Sigmoid colon (tissue), 7 donors: Measurements from ENCODE around the gene CYP4F2. TPM values are rescaled to one million over a fixed set of nuclear protein-coding genes. Genes with fewer than 3 reads are reported as not detected.
"Not testable (repeated sequence)": the region's sequence is repeated elsewhere in the genome, so short reads cannot be mapped to it uniquely, and the experiment has no call there.

Source experiments
- DNase-seq: peaks from one replicate; pipeline ENCODE4 v3.0.0-alpha.2; 2019
- H3K27ac ChIP-seq, 4 donors: fragments of 200-600 bp; sonication (generic); one replicate each; pipeline ENCODE4 v1.5.1; 2016 to 2019; ENCODE audit warnings: mild to moderate bottlenecking in 1 of 4
- H3K27me3 ChIP-seq, 3 donors: fragments of 200-600 bp; sonication (generic); one replicate each; pipeline ENCODE4 v1.5.1; 2019; ENCODE audit warnings: mild to moderate bottlenecking in 1 of 3
- H3K36me3 ChIP-seq, 4 donors: fragments of 200-600 bp; sonication (generic); one replicate each; pipeline ENCODE4 v1.5.1; 2016 to 2019
- H3K4me1 ChIP-seq, 4 donors: fragments of 200-600 bp; sonication (generic); one replicate each; pipeline ENCODE4 v1.5.1; 2017 to 2019
- H3K4me3 ChIP-seq, 4 donors: fragments of 200-600 bp; sonication (generic); one replicate each; pipeline ENCODE4 v1.5.1; 2017 to 2019; ENCODE audit warnings: mild to moderate bottlenecking in 2 of 4, moderate library complexity in 1 of 4
- H3K9me3 ChIP-seq, 4 donors: fragments of 200-600 bp in 3 of 4; sonication (generic) in 3 of 4; one replicate each; pipeline versions ENCODE4 v1.5.1 to v1.6.1; 2013 to 2019
- CTCF ChIP-seq, 4 experiments: fragments of 450-650 bp in 3 of 4; fragments of 200-600 bp in 1 of 4; IDR thresholded peaks; one replicate each; pipeline ENCODE4 v1.5.1; 2016 to 2019; ENCODE audit warnings: antibody characterized with exemption in 4 of 4, mild to moderate bottlenecking in 3 of 4, moderate library complexity in 2 of 4
- EP300 ChIP-seq, 4 donors: sonication (generic); formaldehyde crosslinking; IDR thresholded peaks; one replicate each; pipeline ENCODE4 v1.6.1; 2017; ENCODE audit warnings: antibody characterized with exemption in 4 of 4
- POLR2A ChIP-seq, 2 donors: fragments of 450-650 bp; IDR thresholded peaks; one replicate each; pipeline ENCODE4 v1.6.1; 2016; ENCODE audit warnings: antibody characterized with exemption in 2 of 2, mild to moderate bottlenecking in 2 of 2, moderate library complexity in 2 of 2
- POLR2AphosphoS5 ChIP-seq, 4 donors: sonication (generic); formaldehyde crosslinking; IDR thresholded peaks; one replicate each; pipeline ENCODE4 v1.6.1; 2017; ENCODE audit warnings: antibody characterized with exemption in 4 of 4
- WGBS, 2 donors: extraction: QIAGEN DNeasy Blood & Tissue Kit; methylation state at CpG; one replicate each; pipeline ENCODE4 v1.1.7; 2013; 5-methylcytosine and 5-hydroxymethylcytosine counted together
- intact Hi-C: fragments of 100-400 bp; cut with DNase I; formaldehyde crosslinking; loops from one replicate; pipeline ENCODE4 v1.15.1; 2023
- polyA plus RNA-seq, 3 donors: library from polyadenylated mRNA; stranded (reverse); fragments of 200-250 nt; gene quantifications; one replicate each; pipeline ENCODE4 v1.2.3, GENCODE V29; 2013
- total RNA-seq, 4 donors: library from RNA; depleted of rRNA; stranded (reverse); fragments of >200 nt; gene quantifications; one replicate each; pipeline ENCODE4 v1.1.0, GENCODE V29; 2016
- donor health status: healthy with polysubstance abuse.
- donor health status: Bipolar disorder and iron deficiency.
- donor health status: healthy.

CYP4F2 gene
- total and polyA plus RNA-seq, 7 donors = 1.2 to 2.2 (median 1.8) TPM; not detected in 4

- H3K27ac ChIP-seq = no peak overlapping the region
- no peak overlapping the region for H3K4me3 ChIP-seq
- H3K36me3 ChIP-seq = no peaks in the 10 kb centered on the region
- TF ChIP-seq POLR2A (IDR thresholded peaks at IDR 0.05) = no peak
- no peak for TF ChIP-seq EP300 (IDR thresholded peaks at IDR 0.05)
- no peak for TF ChIP-seq CTCF (IDR thresholded peaks at IDR 0.05)
- no peak for TF ChIP-seq POLR2AphosphoS5 (IDR thresholded peaks at IDR 0.05)
- H3K9me3 ChIP-seq = no peaks in the 10 kb centered on the region
- peaks cover 6 to 35% (median 8%) of the 10 kb centered on the region in 3 donors for H3K27me3 ChIP-seq
- intact Hi-C loops = no loop called here
- H3K4me1 ChIP-seq = peaks cover 0 to 8% (median 0%) of the 10 kb centered on the region in 4 donors
- DNase-seq = no peak
- WGBS, 2 donors = 72 to 98% methylated on average over 2 of the region's 2 CpGs
Observed at GRCh38 chr19:15936950-15937349, 39.1 kb upstream of the CYP4F2 start.

GRCh38 chr19:15936173-15936572, 38.3 kb upstream of the CYP4F2 start:
- WGBS, 2 donors = 83 to 92% methylated on average over 3 of the region's 3 CpGs
- Histone ChIP-seq H3K27me3 (peaks cover 6 to 36% (median 9%) of the 10 kb centered on the region in 3 donors), H3K4me3 (no peak overlapping the region), H3K27ac (no peak overlapping the region), H3K4me1 (peaks cover 0 to 8% (median 0%) of the 10 kb centered on the region in 4 donors), H3K36me3 (no peaks in the 10 kb centered on the region), H3K9me3 (no peaks in the 10 kb centered on the region)
- intact Hi-C loops = no loop called here
- TF ChIP-seq POLR2AphosphoS5 (IDR thresholded peaks at IDR 0.05) = no peak
- no peak for TF ChIP-seq EP300 (IDR thresholded peaks at IDR 0.05)
- no peak for TF ChIP-seq CTCF (IDR thresholded peaks at IDR 0.05)
- no peak for TF ChIP-seq POLR2A (IDR thresholded peaks at IDR 0.05)
- no peak for DNase-seq

DNA sequence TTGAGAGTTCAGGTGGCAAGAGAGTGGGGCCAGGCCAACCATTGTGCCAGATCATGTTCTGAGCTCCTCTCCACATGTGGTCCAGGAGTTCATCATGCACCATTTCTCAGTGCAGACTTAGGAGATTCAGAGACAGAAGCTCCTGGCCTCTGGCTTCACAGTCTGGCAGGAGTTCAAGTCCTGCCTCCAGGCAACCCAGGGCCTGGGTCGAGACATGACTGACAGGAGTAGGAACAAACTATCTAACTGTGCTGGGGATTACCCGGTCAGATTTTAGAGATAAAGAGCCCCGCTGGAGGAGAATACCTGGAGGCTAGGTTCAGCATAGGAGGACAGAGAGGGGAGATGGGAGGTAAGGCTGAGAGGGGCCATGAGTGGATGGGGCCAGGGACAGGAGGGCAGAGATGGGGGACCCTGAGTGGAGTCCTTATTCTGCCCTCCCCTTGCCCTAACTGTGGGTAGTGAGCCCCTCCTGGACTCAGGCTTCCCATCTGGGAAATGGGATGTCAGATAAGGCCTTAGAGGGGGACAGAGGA, 37.4 kb upstream of the CYP4F2 start:
- Histone ChIP-seq H3K27ac (no peak overlapping the region), H3K36me3 (no peaks in the 10 kb centered on the region), H3K9me3 (no peaks in the 10 kb centered on the region), H3K4me1 (peaks cover 0 to 8% (median 0%) of the 10 kb centered on the region in 4 donors), H3K4me3 (no peak overlapping the region), H3K27me3 (peaks cover 6 to 46% (median 15%) of the 10 kb centered on the region in 3 donors)
- intact Hi-C loops = no loop called here
- no peak for TF ChIP-seq POLR2AphosphoS5 (IDR thresholded peaks at IDR 0.05)
- TF ChIP-seq CTCF (IDR thresholded peaks at IDR 0.05) = no peak
- TF ChIP-seq EP300 (IDR thresholded peaks at IDR 0.05) = no peak
- TF ChIP-seq POLR2A (IDR thresholded peaks at IDR 0.05) = no peak
- WGBS, 2 donors = 10 to 64% methylated on average over 3 of the region's 3 CpGs
- no peak for DNase-seq

GRCh38 chr19:15934332-15935078, 36.6 kb upstream of the CYP4F2 start, which contains the start of gene CYP4F11:
Gene CYP4F11, minus strand, starts transcription at chr19:15934529. Its CDS starts 121 bp downstream, at chr19:15934408.
- H3K27me3 ChIP-seq = peaks cover 3 to 46% (median 15%) of the 10 kb centered on the region in 3 donors
- no peak within 1 kb of the TSS for H3K27ac ChIP-seq
- intact Hi-C loops = no loop called here
- H3K4me3 ChIP-seq = no peak within 1 kb of the TSS
- no peak for DNase-seq
- no peaks in the 10 kb centered on the region for H3K9me3 ChIP-seq
- 19 to 56% methylated on average over 10 of the region's 10 CpGs for WGBS, 2 donors
- H3K36me3 ChIP-seq = no peaks in the 10 kb centered on the region
- peaks cover 0 to 8% (median 0%) of the 10 kb centered on the region in 4 donors for H3K4me1 ChIP-seq
- TF ChIP-seq CTCF (IDR thresholded peaks at IDR 0.05) (no peak), EP300 (IDR thresholded peaks at IDR 0.05) (no peak), POLR2A (IDR thresholded peaks at IDR 0.05) (no peak), POLR2AphosphoS5 (IDR thresholded peaks at IDR 0.05) (no peak)

GRCh38 chr19:15933761-15934331, 36.0 kb upstream of the CYP4F2 start:
- not testable (repeated sequence) for H3K27ac ChIP-seq

More at GRCh38 chr19:15933761-15934331, 36.0 kb upstream of the CYP4F2 start:
- intact Hi-C loops, DNase-seq, H3K36me3 ChIP-seq, H3K4me3 ChIP-seq, H3K9me3 ChIP-seq, H3K4me1 ChIP-seq: not testable (repeated sequence)
- H3K27me3 ChIP-seq = peaks cover 0 to 51% (median 16%) of the 10 kb centered on the region in 3 donors
- WGBS, 2 donors = 75 to 77% methylated on average over 12 of the region's 12 CpGs
